GM12891 (cell line): ENCODE measurements around the gene CDH23.

ENCODE experiments used
- POLR2A ChIP-seq: IDR thresholded peaks from 2 replicates; pipeline ENCODE4 v1.6.1; 2011; ENCODE audit warnings: low read depth, low read length, control low read depth
- SPI1 ChIP-seq: IDR thresholded peaks from 2 replicates; pipeline ENCODE4 v1.6.1; 2011; ENCODE audit warnings: low read depth, low read length, control low read depth

DNA sequence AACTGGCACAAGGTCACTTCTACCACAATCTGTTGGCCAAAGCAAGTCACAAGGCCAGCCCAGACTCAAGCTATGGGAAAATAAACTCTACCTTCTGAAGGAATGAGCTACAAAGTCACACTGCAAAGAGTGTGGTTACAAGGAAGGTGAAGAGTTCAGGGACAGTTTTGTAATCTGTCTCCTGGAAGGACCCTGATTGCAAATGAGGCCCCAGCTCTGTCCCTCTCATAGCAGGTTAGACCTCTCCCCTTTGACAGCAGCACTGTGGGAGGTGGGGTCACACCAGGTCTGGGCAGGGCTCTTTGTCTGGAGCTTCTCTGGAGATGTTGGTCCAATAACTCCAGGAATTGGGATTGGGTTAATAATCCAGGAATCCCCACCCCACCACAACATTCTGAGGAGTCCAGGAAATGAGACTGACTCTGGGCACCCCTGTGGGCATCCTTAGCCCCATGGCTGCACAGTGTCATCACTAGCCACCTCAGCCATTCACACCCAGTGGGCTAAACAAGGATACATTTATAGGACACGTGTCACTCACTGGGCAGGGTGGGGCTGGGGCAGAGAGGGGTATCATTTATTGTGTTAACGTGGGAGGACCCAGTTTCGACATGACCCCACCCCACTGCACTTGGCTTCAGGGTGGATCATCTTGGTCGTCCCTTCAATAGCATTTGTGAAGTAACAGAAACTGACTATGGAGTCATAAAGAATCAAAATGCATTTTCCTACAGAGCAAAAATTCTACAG, 346.5 kb downstream of the CDH23 start:
- no peak for TF ChIP-seq POLR2A
- TF ChIP-seq SPI1: no peak
